Liver (tissue), 9 donors: ENCODE measurements around the gene TM7SF3. TPM values are rescaled to one million over a fixed set of nuclear protein-coding genes. Genes with fewer than 3 reads are reported as not detected.

Source experiments
- DNase-seq: peaks from one replicate; pipeline ENCODE4 v3.0.0-alpha.2; 2017; ENCODE audit warnings: low spot score
- H3K27ac ChIP-seq, 2 donors: one replicate each; pipeline ENCODE4 v1.7.0; 2013; ENCODE audit warnings: inconsistent platforms in 2 of 2, low read length in 2 of 2, control low read depth in 1 of 2, low read depth in 1 of 2, mild to moderate bottlenecking in 1 of 2
- H3K27me3 ChIP-seq, 4 donors: one replicate each; pipeline versions ENCODE4 v1.6.1 to v1.7.0; 2013; ENCODE audit warnings: low read length in 3 of 4, inconsistent platforms in 1 of 4, mild to moderate bottlenecking in 1 of 4, moderate library complexity in 1 of 4; ENCODE audit not compliant: control insufficient read depth in 4 of 4, insufficient read depth in 4 of 4
- H3K36me3 ChIP-seq, 4 donors: one replicate each; pipeline versions ENCODE4 v1.6.1 to v1.7.0; 2013; ENCODE audit warnings: low read length in 3 of 4, mild to moderate bottlenecking in 3 of 4, low read depth in 1 of 4, moderate library complexity in 1 of 4; ENCODE audit not compliant: control insufficient read depth in 4 of 4, insufficient read depth in 3 of 4
- H3K4me1 ChIP-seq, 4 donors: one replicate each; pipeline versions ENCODE4 v1.6.1 to v1.7.0; 2013; ENCODE audit warnings: low read length in 3 of 4, mild to moderate bottlenecking in 3 of 4, moderate library complexity in 1 of 4; ENCODE audit not compliant: control insufficient read depth in 4 of 4, insufficient read depth in 4 of 4
- H3K4me3 ChIP-seq, 3 donors: one replicate each; pipeline versions ENCODE4 v1.6.1 to v1.7.0; 2013; ENCODE audit warnings: low read length in 3 of 3, control low read depth in 1 of 3, low read depth in 1 of 3, mild to moderate bottlenecking in 1 of 3
- H3K9ac ChIP-seq, 2 donors: one replicate each; pipeline ENCODE4 v1.7.0; 2013; ENCODE audit warnings: low read length in 2 of 2, mild to moderate bottlenecking in 2 of 2, moderate library complexity in 2 of 2, control low read depth in 1 of 2, low read depth in 1 of 2
- H3K9me3 ChIP-seq, 4 donors: one replicate each; pipeline versions ENCODE4 v1.6.1 to v1.7.0; 2013; ENCODE audit warnings: low read length in 3 of 4; ENCODE audit not compliant: control insufficient read depth in 4 of 4
- EGR1 ChIP-seq, 2 donors: IDR thresholded peaks; 2 replicates each; pipeline ENCODE4 v1.6.1; 2016 to 2018; ENCODE audit warnings: antibody characterized with exemption in 2 of 2, low read depth in 2 of 2
- FOXA2 ChIP-seq: IDR thresholded peaks from 2 replicates; pipeline ENCODE4 v1.6.1; 2016; ENCODE audit warnings: antibody characterized with exemption
- HNF4A ChIP-seq, 2 donors: conservative IDR thresholded peaks; 2 replicates each; pipeline ENCODE4 v1.6.1; 2016; ENCODE audit warnings: antibody characterized with exemption in 2 of 2, mild to moderate bottlenecking in 2 of 2
- HNF4G ChIP-seq: IDR thresholded peaks from 2 replicates; pipeline ENCODE4 v1.6.1; 2016; ENCODE audit warnings: antibody characterized with exemption
- JUND ChIP-seq, 2 donors: IDR thresholded peaks; 2 replicates each; pipeline ENCODE4 v1.6.1; 2016; ENCODE audit warnings: antibody characterized with exemption in 2 of 2
- NR2F2 ChIP-seq: IDR thresholded peaks from 2 replicates; pipeline ENCODE4 v1.6.1; 2016; ENCODE audit warnings: antibody characterized with exemption
- RXRA ChIP-seq, 2 donors: IDR thresholded peaks; 2 replicates each; pipeline ENCODE4 v1.6.1; 2017 to 2018; ENCODE audit warnings: antibody characterized with exemption in 2 of 2, mild to moderate bottlenecking in 1 of 2
- SP1 ChIP-seq: IDR thresholded peaks from 2 replicates; pipeline ENCODE4 v1.6.1; 2018; ENCODE audit warnings: antibody characterized with exemption, mild to moderate bottlenecking
- TAF1 ChIP-seq: conservative IDR thresholded peaks from 2 replicates; pipeline ENCODE4 v1.6.1; 2016; ENCODE audit warnings: antibody characterized with exemption, mild to moderate bottlenecking
- YY1 ChIP-seq: IDR thresholded peaks from 2 replicates; pipeline ENCODE4 v1.6.1; 2016; ENCODE audit warnings: antibody characterized with exemption, mild to moderate bottlenecking
- WGBS: extraction: QIAGEN DNeasy Blood & Tissue Kit; methylation state at CpG from one replicate; pipeline ENCODE4 v1.1.7; 2013; 5-methylcytosine and 5-hydroxymethylcytosine counted together
- polyA plus RNA-seq, 2 donors: library from polyadenylated mRNA; stranded (reverse) in 1 of 2; unstranded in 1 of 2; fragments of 200-250 nt in 1 of 2; fragments of >200 nt in 1 of 2; fragmentation: Nextera tagmentation in 1 of 2; extraction: Ambion mirVana in 1 of 2; gene quantifications; one replicate each; pipeline versions ENCODE4 v1.2.1 to v1.2.3, GENCODE V29; 2013 to 2015
- total RNA-seq, 2 donors: library from RNA; depleted of rRNA; stranded (reverse); fragments of >200 nt; gene quantifications; one replicate each; pipeline ENCODE4 v1.2.3, GENCODE V29; 2014
- TF ChIP-seq, protein P1 (sequence below): IDR thresholded peaks from 2 replicates; pipeline ENCODE4 v1.6.1; 2016; ENCODE audit warnings: antibody characterized with exemption
- TF ChIP-seq, protein P2 (sequence below): IDR thresholded peaks from 2 replicates; pipeline ENCODE4 v1.6.1; 2016; ENCODE audit warnings: antibody characterized with exemption
- TF ChIP-seq, protein P3 (sequence below): IDR thresholded peaks from 2 replicates; pipeline ENCODE4 v1.6.1; 2016; ENCODE audit warnings: antibody characterized with exemption, mild to moderate bottlenecking
- TF ChIP-seq, protein P4 (sequence below): IDR thresholded peaks from 2 replicates; pipeline ENCODE4 v1.6.1; 2016; ENCODE audit warnings: antibody characterized with exemption
- TF ChIP-seq, protein P5 (sequence below): fragments of 150-350 bp; IDR thresholded peaks from 2 replicates; pipeline ENCODE4 v1.5.1; 2017; ENCODE audit warnings: improper control_type of control experiment, low read depth, low read length; ENCODE audit not compliant: missing input control
- donor health status: healthy.
- donor health status: healthy.
- donor health status: healthy.
- donor health status: healthy.
- donor health status: healthy.

Gene TM7SF3
- total and polyA plus RNA-seq, 4 donors = 21.5 to 60.8 (median 44.6) TPM

DNA sequence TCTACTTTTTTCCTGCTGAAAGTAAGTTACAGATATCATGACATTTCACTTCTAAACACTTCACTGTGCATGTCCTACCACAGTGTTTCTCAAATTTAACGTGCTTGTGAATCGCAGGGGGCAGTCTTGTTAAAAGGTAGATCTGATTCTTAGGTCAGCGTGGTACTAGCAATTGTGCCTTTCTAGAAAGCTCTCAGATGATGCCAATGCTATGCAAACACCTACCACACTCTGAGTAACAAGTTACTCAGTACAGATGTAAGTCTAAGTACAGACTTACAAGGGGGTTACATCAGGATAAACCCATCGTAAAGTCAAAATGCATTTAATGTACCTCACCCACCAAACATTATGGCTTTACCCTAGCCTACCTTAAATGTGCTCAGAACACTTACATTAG, 22.4 kb downstream of the TM7SF3 start (continued):
- TF ChIP-seq, protein P1, sequence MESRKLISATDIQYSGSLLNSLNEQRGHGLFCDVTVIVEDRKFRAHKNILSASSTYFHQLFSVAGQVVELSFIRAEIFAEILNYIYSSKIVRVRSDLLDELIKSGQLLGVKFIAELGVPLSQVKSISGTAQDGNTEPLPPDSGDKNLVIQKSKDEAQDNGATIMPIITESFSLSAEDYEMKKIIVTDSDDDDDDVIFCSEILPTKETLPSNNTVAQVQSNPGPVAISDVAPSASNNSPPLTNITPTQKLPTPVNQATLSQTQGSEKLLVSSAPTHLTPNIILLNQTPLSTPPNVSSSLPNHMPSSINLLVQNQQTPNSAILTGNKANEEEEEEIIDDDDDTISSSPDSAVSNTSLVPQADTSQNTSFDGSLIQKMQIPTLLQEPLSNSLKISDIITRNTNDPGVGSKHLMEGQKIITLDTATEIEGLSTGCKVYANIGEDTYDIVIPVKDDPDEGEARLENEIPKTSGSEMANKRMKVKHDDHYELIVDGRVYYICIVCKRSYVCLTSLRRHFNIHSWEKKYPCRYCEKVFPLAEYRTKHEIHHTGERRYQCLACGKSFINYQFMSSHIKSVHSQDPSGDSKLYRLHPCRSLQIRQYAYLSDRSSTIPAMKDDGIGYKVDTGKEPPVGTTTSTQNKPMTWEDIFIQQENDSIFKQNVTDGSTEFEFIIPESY = no peak
- no peak for TF ChIP-seq TAF1
- TF ChIP-seq, protein P2, sequence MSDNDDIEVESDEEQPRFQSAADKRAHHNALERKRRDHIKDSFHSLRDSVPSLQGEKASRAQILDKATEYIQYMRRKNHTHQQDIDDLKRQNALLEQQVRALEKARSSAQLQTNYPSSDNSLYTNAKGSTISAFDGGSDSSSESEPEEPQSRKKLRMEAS = no peak

DNA sequence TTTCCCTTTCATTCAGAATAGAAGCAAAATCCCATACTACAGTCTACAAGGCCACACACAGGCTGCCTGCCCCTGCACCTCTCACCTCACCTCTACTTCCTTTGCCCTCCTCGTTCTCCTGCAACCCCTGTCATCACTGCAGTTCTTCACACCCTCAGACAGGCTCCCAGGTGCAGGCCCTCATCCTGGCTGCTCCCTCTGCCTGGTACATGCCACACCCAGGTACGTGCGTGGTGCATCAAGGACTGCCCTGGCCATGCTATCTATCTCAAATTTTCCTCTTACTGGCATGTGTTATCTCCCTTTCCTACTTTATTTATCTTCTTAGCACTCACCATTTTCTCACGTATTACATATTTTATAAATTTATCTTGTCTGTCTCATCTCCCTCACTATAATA, 24.3 kb downstream of the TM7SF3 start:
- no peak for DNase-seq
- Histone ChIP-seq H3K9ac (no peak overlapping the region), H3K9me3 (no peaks in the 10 kb centered on the region), H3K27ac (no peak overlapping the region), H3K36me3 (peaks cover 0 to 26% (median 12%) of the 10 kb centered on the region in 4 donors), H3K27me3 (no peaks in the 10 kb centered on the region), H3K4me3 (no peak overlapping the region), H3K4me1 (peaks cover 0 to 6% (median 2%) of the 10 kb centered on the region in 4 donors)
- TF ChIP-seq, protein P3, sequence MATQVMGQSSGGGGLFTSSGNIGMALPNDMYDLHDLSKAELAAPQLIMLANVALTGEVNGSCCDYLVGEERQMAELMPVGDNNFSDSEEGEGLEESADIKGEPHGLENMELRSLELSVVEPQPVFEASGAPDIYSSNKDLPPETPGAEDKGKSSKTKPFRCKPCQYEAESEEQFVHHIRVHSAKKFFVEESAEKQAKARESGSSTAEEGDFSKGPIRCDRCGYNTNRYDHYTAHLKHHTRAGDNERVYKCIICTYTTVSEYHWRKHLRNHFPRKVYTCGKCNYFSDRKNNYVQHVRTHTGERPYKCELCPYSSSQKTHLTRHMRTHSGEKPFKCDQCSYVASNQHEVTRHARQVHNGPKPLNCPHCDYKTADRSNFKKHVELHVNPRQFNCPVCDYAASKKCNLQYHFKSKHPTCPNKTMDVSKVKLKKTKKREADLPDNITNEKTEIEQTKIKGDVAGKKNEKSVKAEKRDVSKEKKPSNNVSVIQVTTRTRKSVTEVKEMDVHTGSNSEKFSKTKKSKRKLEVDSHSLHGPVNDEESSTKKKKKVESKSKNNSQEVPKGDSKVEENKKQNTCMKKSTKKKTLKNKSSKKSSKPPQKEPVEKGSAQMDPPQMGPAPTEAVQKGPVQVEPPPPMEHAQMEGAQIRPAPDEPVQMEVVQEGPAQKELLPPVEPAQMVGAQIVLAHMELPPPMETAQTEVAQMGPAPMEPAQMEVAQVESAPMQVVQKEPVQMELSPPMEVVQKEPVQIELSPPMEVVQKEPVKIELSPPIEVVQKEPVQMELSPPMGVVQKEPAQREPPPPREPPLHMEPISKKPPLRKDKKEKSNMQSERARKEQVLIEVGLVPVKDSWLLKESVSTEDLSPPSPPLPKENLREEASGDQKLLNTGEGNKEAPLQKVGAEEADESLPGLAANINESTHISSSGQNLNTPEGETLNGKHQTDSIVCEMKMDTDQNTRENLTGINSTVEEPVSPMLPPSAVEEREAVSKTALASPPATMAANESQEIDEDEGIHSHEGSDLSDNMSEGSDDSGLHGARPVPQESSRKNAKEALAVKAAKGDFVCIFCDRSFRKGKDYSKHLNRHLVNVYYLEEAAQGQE = no peak
- TF ChIP-seq EGR1 (IDR thresholded peaks at IDR 0.05; ENCODE audit: low read depth in 2 of 2) (no peak), NR2F2 (no peak), HNF4A (conservative IDR thresholded peaks at IDR 0.05) (no peak), TAF1 (no peak), JUND (IDR thresholded peaks at IDR 0.05) (no peak), FOXA2 (no peak), SP1 (no peak), RXRA (IDR thresholded peaks at IDR 0.05) (no peak), HNF4G (no peak), YY1 (no peak)
- TF ChIP-seq, protein P2 = no peak
- TF ChIP-seq, protein P1 = no peak
- TF ChIP-seq, protein P4, sequence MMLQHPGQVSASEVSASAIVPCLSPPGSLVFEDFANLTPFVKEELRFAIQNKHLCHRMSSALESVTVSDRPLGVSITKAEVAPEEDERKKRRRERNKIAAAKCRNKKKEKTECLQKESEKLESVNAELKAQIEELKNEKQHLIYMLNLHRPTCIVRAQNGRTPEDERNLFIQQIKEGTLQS = no peak
- TF ChIP-seq, protein P5, sequence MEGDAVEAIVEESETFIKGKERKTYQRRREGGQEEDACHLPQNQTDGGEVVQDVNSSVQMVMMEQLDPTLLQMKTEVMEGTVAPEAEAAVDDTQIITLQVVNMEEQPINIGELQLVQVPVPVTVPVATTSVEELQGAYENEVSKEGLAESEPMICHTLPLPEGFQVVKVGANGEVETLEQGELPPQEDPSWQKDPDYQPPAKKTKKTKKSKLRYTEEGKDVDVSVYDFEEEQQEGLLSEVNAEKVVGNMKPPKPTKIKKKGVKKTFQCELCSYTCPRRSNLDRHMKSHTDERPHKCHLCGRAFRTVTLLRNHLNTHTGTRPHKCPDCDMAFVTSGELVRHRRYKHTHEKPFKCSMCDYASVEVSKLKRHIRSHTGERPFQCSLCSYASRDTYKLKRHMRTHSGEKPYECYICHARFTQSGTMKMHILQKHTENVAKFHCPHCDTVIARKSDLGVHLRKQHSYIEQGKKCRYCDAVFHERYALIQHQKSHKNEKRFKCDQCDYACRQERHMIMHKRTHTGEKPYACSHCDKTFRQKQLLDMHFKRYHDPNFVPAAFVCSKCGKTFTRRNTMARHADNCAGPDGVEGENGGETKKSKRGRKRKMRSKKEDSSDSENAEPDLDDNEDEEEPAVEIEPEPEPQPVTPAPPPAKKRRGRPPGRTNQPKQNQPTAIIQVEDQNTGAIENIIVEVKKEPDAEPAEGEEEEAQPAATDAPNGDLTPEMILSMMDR = no peak
- 90% methylated on average over 4 of the region's 4 CpGs for WGBS
